Esophagus muscularis mucosa (tissue), 4 donors: ENCODE measurements around the gene FOXO3. TPM values are rescaled to one million over a fixed set of nuclear protein-coding genes. Genes with fewer than 3 reads are reported as not detected.
A peak's percentile ranks its signal among the peaks of the same experiment; 100 is the strongest.
"Not testable (repeated sequence)": the region's sequence is repeated elsewhere in the genome, so short reads cannot be mapped to it uniquely, and the experiment has no call there.

Experiments
- DNase-seq: peaks from one replicate; pipeline ENCODE4 v3.0.0-alpha.2; 2017; ENCODE audit errors: extremely low spot score
- H3K27ac ChIP-seq, 4 donors: fragments of 200-600 bp; sonication (generic); replicated peaks in 1 of 4; 1 replicate in 3 of 4; 2 replicates in 1 of 4; pipeline ENCODE4 v1.5.1; 2016 to 2019; ENCODE audit warnings: mild to moderate bottlenecking in 1 of 4
- H3K27me3 ChIP-seq, 4 donors: fragments of 200-600 bp; sonication (generic); one replicate each; pipeline versions ENCODE4 v1.5.1 to v1.6.0; 2016 to 2019
- H3K36me3 ChIP-seq, 4 donors: fragments of 200-600 bp; sonication (generic); one replicate each; pipeline ENCODE4 v1.5.1; 2016 to 2019
- H3K4me1 ChIP-seq, 4 donors: fragments of 200-600 bp; sonication (generic); one replicate each; pipeline ENCODE4 v1.5.1; 2016 to 2019
- H3K4me3 ChIP-seq, 4 donors: fragments of 200-600 bp; sonication (generic); 1 replicate in 2 of 4; 2 replicates in 2 of 4; pipeline ENCODE4 v1.5.1; 2016 to 2019; ENCODE audit warnings: mild to moderate bottlenecking in 4 of 4, moderate library complexity in 1 of 4
- H3K9me3 ChIP-seq, 4 donors: fragments of 200-600 bp; sonication (generic); 1 replicate in 3 of 4; 2 replicates in 1 of 4; pipeline ENCODE4 v1.5.1; 2016 to 2019
- CTCF ChIP-seq, 3 experiments: fragments of 200-600 bp in 2 of 3; fragments of 450-650 bp in 1 of 3; sonication (generic) in 2 of 3; IDR thresholded peaks; one replicate each; pipeline ENCODE4 v1.5.1; 2017 to 2019; ENCODE audit warnings: antibody characterized with exemption in 3 of 3, mild to moderate bottlenecking in 2 of 3, moderate library complexity in 1 of 3
- EP300 ChIP-seq: sonication (generic); formaldehyde crosslinking; IDR thresholded peaks from one replicate; pipeline ENCODE4 v1.6.1; 2017; ENCODE audit warnings: antibody characterized with exemption
- POLR2A ChIP-seq: fragments of 450-650 bp; IDR thresholded peaks from one replicate; pipeline ENCODE4 v1.6.1; 2017; ENCODE audit warnings: antibody characterized with exemption, moderate library complexity, mild to moderate bottlenecking, low read depth
- POLR2AphosphoS5 ChIP-seq, 2 donors: sonication (generic); formaldehyde crosslinking; IDR thresholded peaks; one replicate each; pipeline ENCODE4 v1.6.1; 2017; ENCODE audit warnings: antibody characterized with exemption in 2 of 2
- WGBS: methylation state at CpG from one replicate; pipeline ENCODE4 v1.1.5; 2018; 5-methylcytosine and 5-hydroxymethylcytosine counted together
- intact Hi-C: fragments of 100-400 bp; cut with DNase I; formaldehyde crosslinking; loops from one replicate; pipeline ENCODE4 v1.15.1; 2023
- total RNA-seq, 4 donors: library from RNA; depleted of rRNA; stranded (reverse); fragments of >200 nt; gene quantifications; one replicate each; pipeline versions ENCODE4 v1.1.0 to v1.2.1, GENCODE V29; 2016

FOXO3 gene
- total RNA-seq, 4 donors from 2014 or later: 92.2 to 154 (median 122) TPM

GRCh38 chr6:108524528-108525248 is 36.0 kb upstream of the FOXO3 start:
- Histone ChIP-seq H3K27ac (no peak overlapping the region), H3K9me3 (no peaks in the 10 kb centered on the region), H3K4me1 (no peaks in the 10 kb centered on the region), H3K4me3 (no peak overlapping the region), H3K36me3 (peaks cover 0 to 17% (median 7%) of the 10 kb centered on the region in 4 donors), H3K27me3 (no peaks in the 10 kb centered on the region)
- 86% methylated on average over 5 of the region's 5 CpGs for WGBS
- intact Hi-C loops: loop anchor here (5.0 kb wide), 2 partner anchors 412 to 542 kb away; no protein-coding TSS in a partner anchor
- TF ChIP-seq POLR2A: no peak
- no peak for TF ChIP-seq CTCF (IDR thresholded peaks at IDR 0.05)
- TF ChIP-seq EP300: no peak
- no peak for DNase-seq

DNA sequence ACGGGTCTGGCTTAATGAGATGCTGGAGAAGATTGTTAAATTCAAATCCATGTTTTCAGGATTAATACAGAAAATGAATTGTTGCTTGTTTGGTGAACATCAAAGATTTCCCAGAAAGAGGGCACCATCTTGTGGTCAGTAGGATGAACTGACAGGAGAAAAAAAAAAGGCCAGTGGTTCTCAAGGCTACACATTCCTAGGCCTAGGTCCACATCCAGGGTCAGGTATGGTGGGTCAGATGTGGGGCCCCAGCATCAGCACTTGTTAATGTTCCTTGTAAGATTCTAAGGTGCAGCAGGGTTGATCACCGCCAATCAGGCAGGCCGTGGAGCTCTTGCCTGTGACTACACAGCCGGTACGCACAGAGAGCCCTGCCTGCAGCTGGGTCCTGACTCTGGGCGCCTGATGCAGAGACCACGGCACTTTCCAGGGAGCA is 34.0 kb upstream of the FOXO3 start:
- Histone ChIP-seq H3K4me1 (no peaks in the 10 kb centered on the region), H3K27me3 (no peaks in the 10 kb centered on the region), H3K4me3 (no peak overlapping the region), H3K36me3 (peaks cover 0 to 12% (median 3%) of the 10 kb centered on the region in 4 donors), H3K9me3 (no peaks in the 10 kb centered on the region), H3K27ac (no peak overlapping the region)
- intact Hi-C loops: loop anchor here (5.0 kb wide), 2 partner anchors 414 to 544 kb away; no protein-coding TSS in a partner anchor
- TF ChIP-seq CTCF (IDR thresholded peaks at IDR 0.05): peak; percentile 66 to 93 (median 75)
- TF ChIP-seq POLR2AphosphoS5 (IDR thresholded peaks at IDR 0.05): no peak
- TF ChIP-seq EP300: no peak
- no peak for DNase-seq
- WGBS: 75% methylated on average over 7 of the region's 7 CpGs

- Histone ChIP-seq H3K9me3 (no peaks in the 10 kb centered on the region), H3K27ac (no peak overlapping the region), H3K4me3 (no peak overlapping the region), H3K27me3 (no peaks in the 10 kb centered on the region), H3K36me3 (no peaks in the 10 kb centered on the region), H3K4me1 (no peaks in the 10 kb centered on the region)
- no peak for DNase-seq
- TF ChIP-seq CTCF (IDR thresholded peaks at IDR 0.05) (no peak), POLR2A (no peak), EP300 (no peak)
- intact Hi-C loops: loop anchor here (5.0 kb wide), 2 partner anchors 417 to 547 kb away; no protein-coding TSS in a partner anchor
- WGBS: 58% methylated on average over 3 of the region's 3 CpGs
These were observed 31.8 kb upstream of the FOXO3 start for GRCh38 chr6:108528878-108529277.

GRCh38 chr6:108531332-108531731 is 29.4 kb upstream of the FOXO3 start:
- H3K27ac ChIP-seq: no peak overlapping the region
- H3K27me3 ChIP-seq: no peaks in the 10 kb centered on the region
- no peaks in the 10 kb centered on the region for H3K4me1 ChIP-seq
- TF ChIP-seq POLR2AphosphoS5 (IDR thresholded peaks at IDR 0.05) (no peak), POLR2A (no peak), EP300 (no peak)
- intact Hi-C loops: no loop called here
- H3K4me3 ChIP-seq: no peak overlapping the region
- 75% methylated on average over 1 of the region's 1 CpG for WGBS
- no peaks in the 10 kb centered on the region for H3K9me3 ChIP-seq
- no peak for DNase-seq
- H3K36me3 ChIP-seq: no peaks in the 10 kb centered on the region

GRCh38 chr6:108535114-108535742 is 25.5 kb upstream of the FOXO3 start:
- Histone ChIP-seq H3K4me1 (no peaks in the 10 kb centered on the region), H3K9me3 (no peaks in the 10 kb centered on the region), H3K27ac (no peak overlapping the region), H3K27me3 (no peaks in the 10 kb centered on the region), H3K36me3 (no peaks in the 10 kb centered on the region), H3K4me3 (no peak overlapping the region)
- WGBS: 92% methylated on average over 10 of the region's 11 CpGs
- TF ChIP-seq POLR2A (no peak), CTCF (IDR thresholded peaks at IDR 0.05) (no peak), POLR2AphosphoS5 (IDR thresholded peaks at IDR 0.05) (no peak), EP300 (no peak)
- intact Hi-C loops: no loop called here
- DNase-seq: no peak

- H3K36me3 ChIP-seq, H3K4me3 ChIP-seq, intact Hi-C loops, H3K27ac ChIP-seq, DNase-seq, H3K9me3 ChIP-seq, H3K4me1 ChIP-seq, H3K27me3 ChIP-seq: not testable (repeated sequence)
- 94% methylated on average over 4 of the region's 4 CpGs for WGBS
These were observed 24.7 kb upstream of the FOXO3 start for GRCh38 chr6:108535920-108536535.
